Measurements from ENCODE around the gene PSMD12.
A peak's percentile ranks its signal among the peaks of the same experiment; 100 is the strongest.

The PSMD12 gene

DNA sequence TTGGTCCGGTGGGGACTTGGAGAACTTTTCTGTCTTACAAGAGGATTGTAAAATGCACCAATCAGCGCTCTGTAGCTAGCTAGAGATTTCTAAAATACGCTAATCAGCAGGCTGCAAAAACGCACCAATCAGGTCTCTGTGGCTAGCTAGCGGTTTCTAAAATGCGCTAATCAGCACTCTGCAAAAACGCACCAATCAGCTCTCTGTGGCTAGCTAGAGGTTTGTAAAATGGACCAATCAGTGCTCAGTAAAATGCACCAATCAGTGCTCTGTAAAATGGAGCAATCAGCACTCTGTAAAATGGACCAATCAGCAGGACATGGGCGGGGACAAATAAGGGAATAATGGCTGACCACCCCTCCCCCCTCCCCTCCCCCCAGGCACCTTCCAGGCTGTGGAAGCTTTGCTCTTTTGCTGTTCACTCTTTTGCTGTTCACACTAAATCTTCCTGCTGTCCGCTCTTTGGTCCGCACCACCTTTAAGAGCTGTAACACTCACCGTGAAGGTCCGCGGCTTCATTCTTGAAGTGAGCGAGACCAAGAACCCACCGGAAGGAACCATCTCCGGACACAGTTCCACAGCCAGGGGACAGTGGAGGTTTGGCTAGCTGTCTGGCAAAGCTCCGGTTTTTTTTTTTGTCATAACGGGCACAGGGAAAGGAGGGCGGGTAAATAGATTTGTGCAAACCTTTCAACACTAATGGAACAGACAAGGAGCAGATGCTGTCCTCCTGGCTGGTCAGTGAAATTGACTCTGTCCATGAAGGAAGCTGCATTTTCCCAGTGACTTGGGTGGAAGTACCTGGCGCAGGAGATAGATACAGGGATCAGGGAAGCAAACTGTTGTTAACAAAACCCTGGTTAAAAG lies 19.0 kb upstream of the PSMD12 start:
- no peak for DNase-seq

DNA sequence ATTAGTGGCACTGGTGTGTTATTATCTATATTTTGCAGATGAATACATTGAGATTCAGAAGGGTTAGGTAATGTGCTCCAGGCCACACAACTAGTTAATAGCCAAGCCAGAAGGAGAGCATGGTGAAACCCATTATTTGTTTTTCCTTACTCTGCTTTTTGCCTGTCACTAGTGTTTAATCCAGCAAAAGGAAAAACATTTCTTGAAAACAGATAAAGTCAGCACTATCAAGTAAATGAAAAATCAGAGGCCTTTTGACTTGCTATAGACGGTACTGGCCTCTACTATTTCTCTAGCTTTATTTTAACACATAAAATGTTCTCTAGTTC lies 15.5 kb upstream of the PSMD12 start:
- no peak for DNase-seq

DNA sequence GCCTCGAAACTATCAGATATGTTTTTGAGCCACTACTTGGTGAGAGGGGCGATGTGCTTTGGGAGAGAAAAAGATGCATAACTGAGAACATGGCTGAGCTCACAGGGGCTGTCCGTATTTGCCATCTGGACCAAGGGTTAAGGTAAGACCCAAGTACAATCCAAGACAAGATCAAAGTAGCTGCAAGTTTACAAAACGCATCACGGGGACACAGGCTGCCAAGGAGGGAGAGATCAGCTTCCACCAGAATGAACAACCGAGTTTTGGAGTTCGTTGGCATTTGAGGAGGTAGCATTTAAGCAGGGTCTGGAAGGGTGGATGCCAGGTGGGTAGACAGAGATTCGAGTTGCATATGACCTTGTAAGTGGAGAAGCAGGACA lies 12.9 kb upstream of the PSMD12 start:
- DNase-seq = no peak

GRCh38 chr17:67378454-67379250 lies 12.3 kb upstream of the PSMD12 start:
- peak; percentile 77 to 83 for DNase-seq

GRCh38 chr17:67377488-67378453 lies 11.4 kb upstream of the PSMD12 start:
- DNase-seq = peak; percentile 41 to 50

DNA sequence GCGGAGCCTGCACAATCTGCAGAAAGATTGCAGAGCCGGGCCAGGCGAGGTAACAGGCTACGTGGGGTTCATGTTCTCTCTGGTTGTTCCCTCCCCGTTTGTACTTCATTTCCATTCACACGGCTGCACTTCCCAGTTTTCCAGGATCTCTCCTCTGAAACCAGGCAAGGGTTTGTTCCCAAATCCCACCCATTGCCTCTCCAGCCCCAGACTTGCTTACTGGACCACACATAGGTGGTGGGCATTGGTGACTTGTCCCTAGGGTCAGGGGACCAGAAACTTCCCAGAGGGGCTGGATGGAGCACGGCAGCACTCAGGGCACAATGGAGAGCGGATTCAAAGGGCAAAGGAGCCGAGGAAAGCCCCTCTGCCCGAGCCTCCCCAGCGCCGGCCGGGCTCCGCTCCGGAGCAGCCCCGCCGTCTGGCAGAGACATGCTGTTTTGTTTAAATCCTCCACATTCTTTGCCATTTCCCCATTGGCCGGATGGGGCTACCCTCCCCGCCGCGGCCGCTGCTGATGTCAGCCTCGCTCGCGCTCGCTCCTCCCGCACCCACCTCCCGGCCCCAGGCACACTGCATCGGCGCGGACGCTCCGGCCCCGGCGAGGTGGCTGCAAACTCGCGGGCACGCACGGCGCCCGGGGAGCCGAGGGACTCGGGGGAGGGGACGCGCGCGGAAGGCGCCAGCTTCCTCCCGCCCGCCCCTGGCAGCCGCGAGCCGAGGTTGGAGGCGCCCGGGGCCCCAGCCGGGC lies 10.5 kb upstream of the PSMD12 start, which contains the start of gene PITPNC1:
PITPNC1 (plus strand) TSS at position 545 of the 751 bp plus-strand sequence.
- peak; percentile 88 to 89 for DNase-seq

- DNase-seq = no peak
Observed at GRCh38 chr17:67376415-67376736, 10.0 kb upstream of the PSMD12 start.

- no peak for DNase-seq
Observed at GRCh38 chr17:67375716-67376115, 9.3 kb upstream of the PSMD12 start.

- DNase-seq = no peak
Observed at GRCh38 chr17:67375054-67375427, 8.7 kb upstream of the PSMD12 start.

GRCh38 chr17:67374329-67375053 lies 8.1 kb upstream of the PSMD12 start:
- peak; percentile 88 for DNase-seq

- no peak for DNase-seq
Observed at GRCh38 chr17:67372751-67373150, 6.4 kb upstream of the PSMD12 start.

DNA sequence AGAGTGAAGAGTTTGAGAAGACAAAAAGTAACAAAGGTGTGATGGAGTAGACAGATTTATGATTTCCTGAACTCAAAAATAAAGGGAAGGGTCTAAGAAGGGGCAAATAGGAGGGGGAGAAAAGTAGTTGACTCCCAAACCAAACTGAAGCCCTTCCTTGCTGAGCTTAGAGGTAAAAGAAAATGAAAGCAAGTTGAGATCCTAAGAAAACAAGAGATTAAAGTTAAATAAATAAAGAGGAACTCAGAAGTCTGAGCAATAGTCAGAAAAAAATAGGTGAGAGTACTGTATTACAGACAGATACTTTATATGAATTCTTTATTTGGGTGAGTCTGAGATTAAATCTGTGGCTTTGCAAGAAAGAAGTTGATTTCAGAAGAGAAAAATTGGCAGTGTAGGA lies 3.3 kb upstream of the PSMD12 start:
- no peak for DNase-seq

- DNase-seq = peak; percentile 22 to 46
Observed at GRCh38 chr17:67365738-67366192, 612 bp downstream of the PSMD12 start.

DNA sequence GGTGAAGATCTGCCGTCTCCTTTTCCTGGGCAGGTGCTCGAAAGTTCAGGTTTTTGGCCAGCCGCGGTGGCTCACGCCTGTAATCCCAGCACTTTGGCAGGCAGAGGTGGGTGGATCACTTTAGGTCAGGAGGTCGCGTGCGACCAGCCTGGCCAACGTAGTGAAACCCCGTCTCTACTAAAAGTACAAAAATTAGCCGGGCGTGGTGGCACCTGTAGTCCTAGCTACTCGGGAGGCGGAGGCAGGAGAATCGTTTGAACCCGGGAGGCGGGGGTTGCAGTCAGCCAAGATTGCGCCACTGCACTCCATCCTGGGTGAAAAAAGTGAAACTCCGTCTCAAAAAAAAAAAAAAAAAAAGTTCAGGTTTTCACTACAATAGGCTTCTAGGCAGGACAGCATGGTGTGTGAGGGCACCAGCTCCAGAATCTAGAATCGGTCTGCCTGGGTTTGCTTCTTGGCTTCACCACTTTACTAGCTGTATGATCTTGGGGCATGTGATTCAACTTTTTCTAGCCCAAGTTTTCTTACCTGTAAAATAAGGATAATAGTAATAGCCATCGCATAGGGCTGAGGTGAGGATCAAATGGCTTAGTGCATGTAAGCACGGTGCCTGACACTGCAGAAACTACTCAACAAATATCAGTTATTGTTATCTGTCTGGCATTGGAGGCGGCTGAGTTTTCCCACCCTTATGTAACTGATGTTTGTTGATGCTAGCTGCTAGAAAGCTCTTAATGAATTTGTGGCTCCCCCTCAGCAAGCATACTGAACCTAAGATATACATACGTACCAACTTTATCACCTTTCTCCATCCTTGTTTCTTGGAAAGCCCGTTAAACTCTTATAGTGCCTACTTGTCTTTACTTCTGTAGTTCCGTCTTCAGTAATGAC lies 1.3 kb downstream of the PSMD12 start:
- peak in 1 of 2 donors; percentile 19 for DNase-seq

GRCh38 chr17:67362173-67362572 lies 4.2 kb downstream of the PSMD12 start:
- no peak for DNase-seq

DNA sequence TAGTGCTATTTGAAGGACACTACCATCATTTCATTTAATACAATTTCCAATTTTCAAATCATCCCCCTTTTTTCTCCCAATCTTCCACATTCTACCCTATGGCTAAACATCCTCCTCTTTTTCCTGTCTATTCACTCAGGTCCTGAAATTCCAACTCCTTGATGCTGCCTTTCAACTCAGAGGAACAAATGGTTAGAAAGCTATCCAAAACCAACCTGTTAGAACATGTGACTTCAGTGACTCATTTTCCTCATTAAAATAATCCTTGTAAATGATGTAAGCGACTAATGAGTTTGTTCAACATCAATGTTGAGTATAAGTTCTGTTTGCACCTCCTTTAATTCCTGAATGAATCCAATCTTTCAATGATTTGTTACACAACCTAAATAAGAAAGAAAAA lies 5.5 kb downstream of the PSMD12 start:
- DNase-seq = no peak

GRCh38 chr17:67359960-67360791 lies 6.2 kb downstream of the PSMD12 start:
- peak; percentile 51 to 71 for DNase-seq

DNA sequence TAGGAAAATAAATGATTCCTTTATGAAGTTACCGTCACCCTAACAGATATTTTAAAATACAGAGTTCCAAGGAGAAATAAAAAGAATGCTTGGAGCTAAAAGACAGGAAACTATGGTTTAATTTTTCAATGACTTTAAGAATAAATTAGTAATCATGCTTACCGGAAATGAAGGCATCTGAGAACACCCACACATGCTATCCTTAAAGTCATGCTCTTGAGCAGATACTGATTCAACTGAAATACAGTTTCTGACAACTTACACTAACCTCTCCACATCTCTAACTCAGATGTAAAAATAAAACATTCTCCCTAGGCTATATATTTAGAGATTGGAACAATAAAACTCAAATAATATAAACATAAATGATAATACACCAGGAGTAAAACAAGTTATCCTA lies 7.8 kb downstream of the PSMD12 start:
- DNase-seq = no peak

DNA sequence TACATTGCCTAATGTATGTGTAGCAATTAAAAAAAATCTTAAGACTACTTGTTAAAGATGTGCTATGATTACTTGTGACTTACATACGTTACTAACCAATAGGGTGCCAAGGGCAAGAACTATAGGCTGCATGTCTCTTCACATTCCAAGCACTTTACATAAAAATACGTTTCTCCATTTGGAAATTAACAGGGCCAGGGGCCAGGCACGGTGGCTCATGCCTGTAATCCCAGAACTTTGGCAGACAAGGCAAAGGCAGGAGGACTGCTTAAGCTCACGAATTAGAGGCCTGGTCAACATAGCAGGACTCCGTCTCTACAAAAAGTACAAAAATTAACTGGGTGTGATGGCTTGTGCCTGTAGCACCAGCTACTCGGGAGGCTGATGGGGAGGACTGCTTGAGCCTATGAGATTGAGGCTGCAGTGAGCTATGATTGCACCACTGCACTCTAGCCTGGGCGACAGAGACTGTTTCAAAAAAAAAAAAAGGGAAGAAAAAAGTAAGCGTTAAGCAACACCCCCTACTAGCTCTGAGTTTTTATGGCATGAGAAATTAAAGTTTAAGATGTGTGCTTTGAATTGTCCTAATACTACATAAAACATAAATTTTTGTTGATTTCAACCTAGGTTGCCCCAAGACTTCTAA lies 12.3 kb downstream of the PSMD12 start:
- DNase-seq = peak in 1 of 2 donors; percentile 26

All from CD4-positive, alpha-beta T cell treated with Interleukin-1 beta for 1 hour (primary cell).